LoVo (cell line): Measurements from ENCODE around the gene PLEKHG1.
A peak's percentile ranks its signal among the peaks of the same experiment; 100 is the strongest.

Source experiments
- DNase-seq: peaks from one replicate; pipeline ENCODE4 v3.0.0-alpha.2; 2016; ENCODE audit warnings: low spot score

PLEKHG1 gene

GRCh38 chr6:150599199-150600009, at the start of gene PLEKHG1:
Gene PLEKHG1 (plus strand): TSS chr6:150599885. CDS start chr6:150733682, 133,797 bp downstream.
- peak; percentile 83 for DNase-seq

DNA sequence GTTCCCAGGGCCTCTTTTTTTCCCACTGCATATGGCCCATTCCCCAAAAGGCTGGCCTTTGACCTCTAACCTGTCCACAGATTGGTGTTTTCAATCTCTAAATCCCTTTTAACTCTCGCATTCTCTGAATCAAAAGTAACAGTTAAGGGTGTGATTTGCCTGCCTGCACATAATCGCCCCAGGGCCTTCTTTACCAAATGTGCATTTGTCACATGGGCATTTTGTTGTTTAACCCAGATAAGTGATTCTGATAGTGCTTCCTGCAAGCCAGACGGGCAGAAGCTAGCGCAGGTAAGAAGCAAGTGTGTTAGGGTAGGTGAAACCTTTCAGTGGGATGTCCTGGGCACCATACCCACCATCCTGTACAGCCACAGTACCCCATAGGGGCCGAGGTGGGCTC, 49.4 kb upstream of the PLEKHG1 start:
- DNase-seq, result no peak

- no peak for DNase-seq
These were observed 42.6 kb upstream of the PLEKHG1 start for GRCh38 chr6:150557043-150557599.

- peak; percentile 46 for DNase-seq
These were observed 39.4 kb upstream of the PLEKHG1 start for GRCh38 chr6:150560004-150560883.

DNA sequence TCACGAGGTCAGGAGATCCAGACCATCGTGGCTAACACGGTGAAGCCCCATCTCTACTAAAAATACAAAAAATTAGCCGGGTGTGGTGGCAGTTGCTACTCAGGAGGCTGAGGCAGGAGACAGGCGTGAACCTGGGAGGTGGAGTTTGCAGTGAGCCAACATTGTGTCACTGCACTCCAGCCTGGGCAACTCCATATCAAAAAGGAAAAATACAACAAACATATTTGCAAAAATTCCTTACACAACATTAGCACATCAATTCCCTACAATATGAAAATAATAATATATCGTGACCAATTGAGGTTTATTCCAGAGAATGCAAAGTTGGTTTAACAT, 38.8 kb upstream of the PLEKHG1 start:
- no peak for DNase-seq

DNA sequence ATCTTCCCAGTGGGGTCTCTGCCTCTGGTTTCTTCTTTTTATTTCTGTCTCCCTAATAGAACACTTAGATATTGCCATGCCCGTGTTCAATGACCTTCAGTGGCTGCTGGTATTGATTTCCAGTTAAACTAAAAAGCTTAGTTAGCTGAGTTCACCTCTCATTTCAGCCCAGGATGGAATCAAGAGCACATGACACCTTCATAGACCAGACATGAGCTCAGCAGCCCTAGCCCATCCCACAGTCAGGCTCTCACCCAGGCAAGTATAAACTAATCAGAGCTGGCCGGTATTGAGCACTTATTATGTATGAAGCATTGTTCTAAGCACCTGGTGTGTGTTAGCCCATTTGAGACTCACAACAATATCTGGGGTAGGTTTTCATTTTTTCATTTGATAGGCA, 33.7 kb upstream of the PLEKHG1 start:
- DNase-seq, result no peak

DNA sequence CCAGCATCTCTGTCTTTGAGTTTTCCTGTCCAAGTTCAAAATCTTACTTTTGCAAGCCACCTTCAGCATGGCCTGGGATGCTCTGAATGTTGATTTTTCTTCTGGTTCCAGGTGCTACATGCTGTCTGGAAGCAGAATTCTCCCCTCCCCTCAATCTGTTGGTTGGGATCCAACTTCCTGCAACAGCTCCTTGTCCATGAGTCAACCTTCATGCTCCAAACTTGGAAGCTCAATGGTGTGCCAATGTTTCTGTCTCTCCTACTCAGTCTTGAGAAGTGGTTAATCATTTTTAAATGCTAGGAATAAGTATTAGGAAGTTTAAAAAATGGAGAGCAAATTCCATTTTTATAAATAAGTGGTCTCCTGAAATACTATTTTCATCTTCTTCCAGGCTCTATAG, 33.2 kb upstream of the PLEKHG1 start:
- DNase-seq, result peak; percentile 41

DNA sequence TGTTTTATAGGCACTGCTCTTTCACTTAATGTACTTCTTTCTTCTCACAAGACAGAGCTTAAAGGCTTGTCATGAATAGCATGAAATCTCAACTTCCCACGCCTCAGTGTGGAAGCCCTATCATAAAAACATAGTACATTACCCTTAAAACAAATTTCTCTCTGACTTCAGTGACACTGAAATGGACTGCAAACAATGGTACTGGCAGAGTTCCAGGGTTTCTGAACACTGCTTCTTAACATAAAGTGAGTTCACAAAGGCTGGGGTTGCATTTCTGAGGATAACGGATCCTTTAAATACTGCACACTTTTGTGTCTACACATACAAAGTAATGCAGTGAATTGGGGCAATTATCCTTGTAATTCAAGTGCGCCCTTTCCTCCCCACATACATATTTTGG, 32.3 kb upstream of the PLEKHG1 start:
- no peak for DNase-seq

DNA sequence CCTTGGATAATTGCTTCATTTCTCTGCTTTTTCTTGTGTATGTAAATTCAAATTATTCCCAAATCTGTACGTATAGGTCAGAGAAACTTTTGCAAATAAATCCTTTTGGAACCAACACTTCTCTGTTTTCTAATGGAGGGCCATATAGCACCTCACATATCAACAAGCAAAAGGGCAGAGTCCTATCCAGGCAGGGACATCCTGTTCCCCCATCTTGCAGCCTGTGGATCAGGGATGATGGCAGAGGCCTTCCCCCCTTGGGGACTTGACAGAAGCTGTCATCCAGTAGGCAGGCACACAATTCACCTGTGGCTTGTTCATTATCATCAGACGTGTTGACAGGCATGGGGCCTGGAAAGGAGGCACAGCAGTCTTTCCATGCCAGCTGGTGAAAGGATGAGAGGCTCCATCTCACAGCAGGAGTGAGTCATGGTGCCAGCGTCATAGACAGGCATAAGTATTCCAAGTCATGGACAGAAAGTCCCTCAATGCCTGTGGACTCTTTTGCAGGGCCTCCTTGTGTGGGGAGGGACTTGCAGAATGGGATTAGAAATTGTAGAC, 31.8 kb upstream of the PLEKHG1 start:
- DNase-seq, result no peak

- DNase-seq, result no peak
These were observed 31.1 kb upstream of the PLEKHG1 start for GRCh38 chr6:150568560-150568959.

- no peak for DNase-seq
These were observed 30.5 kb upstream of the PLEKHG1 start for GRCh38 chr6:150569161-150569560.

DNA sequence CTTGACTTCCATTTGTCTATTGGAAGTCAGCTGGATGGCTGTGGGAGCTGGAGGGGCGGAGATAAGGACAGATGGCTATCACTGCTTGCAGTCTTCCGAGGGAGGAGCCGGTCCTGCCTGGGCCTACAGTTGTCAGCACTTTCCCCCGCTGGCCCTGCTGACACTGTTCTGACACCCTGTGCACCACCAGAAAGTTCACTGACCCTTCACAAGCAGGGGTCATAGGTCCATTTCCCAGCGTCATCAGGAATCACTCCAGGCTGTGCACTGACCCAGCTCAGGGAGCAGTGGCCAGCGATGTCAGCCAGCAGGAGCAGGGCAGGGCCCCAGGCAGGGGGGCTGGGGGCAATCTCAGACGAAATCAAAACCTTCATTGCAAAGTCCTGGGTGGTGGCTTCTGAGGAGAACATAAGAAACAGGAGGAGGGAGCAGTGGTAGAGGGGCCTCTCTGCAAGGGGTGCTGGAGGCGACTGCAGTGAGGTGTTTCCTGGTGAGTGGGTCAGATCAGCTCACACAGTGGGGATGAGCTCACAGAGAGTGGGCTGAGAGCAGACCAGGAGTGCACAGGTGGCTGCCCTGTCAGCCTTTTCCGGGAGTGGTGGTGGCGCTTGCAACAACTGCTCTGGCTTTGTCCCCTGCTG, 26.5 kb upstream of the PLEKHG1 start:
- DNase-seq, result no peak

- DNase-seq, result no peak
These were observed 23.8 kb upstream of the PLEKHG1 start for GRCh38 chr6:150575836-150576235.

- DNase-seq, result no peak
These were observed 22.9 kb upstream of the PLEKHG1 start for GRCh38 chr6:150576651-150577226.

DNA sequence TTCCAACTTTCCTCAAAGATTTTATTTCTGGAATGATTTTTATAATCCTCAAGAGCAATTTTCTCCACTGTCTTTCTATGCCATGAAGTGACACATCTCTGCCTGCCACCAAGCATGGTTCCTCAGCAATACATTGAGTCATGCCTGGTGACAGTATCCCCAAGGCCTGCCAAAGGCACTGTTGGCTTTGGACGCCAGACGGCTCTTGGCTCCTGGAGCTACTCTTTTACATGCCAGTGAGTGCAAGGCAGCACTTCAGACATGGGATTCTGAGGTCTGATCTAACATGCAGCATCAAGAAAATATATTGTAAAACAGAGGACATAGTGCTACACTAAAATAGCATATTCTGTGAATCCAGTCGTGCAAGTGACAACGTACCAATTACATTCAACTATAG, 20.1 kb upstream of the PLEKHG1 start:
- no peak for DNase-seq

GRCh38 chr6:150580489-150580888, 19.2 kb upstream of the PLEKHG1 start:
- DNase-seq, result no peak

GRCh38 chr6:150584065-150584464, 15.6 kb upstream of the PLEKHG1 start:
- DNase-seq, result no peak

DNA sequence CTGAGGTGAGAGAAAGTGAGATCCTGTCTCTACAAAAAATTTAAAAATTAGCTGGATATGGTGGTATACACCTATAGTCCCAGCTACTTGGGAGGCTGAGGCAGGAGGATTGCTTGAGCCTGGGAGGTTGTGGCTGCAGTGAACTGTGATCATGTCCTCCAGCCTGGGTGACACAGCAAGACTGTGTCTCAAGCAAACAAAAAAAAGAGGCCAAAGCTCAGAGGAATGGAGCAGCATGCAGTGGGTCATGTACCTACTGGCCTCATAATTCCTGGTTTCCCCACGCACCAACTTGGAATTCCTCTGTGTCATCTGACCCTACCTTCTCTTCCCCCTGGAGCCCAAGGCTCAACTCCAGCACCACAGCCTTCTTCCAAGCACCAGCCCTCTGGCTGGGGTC, 15.1 kb upstream of the PLEKHG1 start:
- DNase-seq, result no peak

- DNase-seq, result no peak
These were observed 12.8 kb upstream of the PLEKHG1 start for GRCh38 chr6:150586850-150587359.

GRCh38 chr6:150587637-150588036, 12.0 kb upstream of the PLEKHG1 start:
- no peak for DNase-seq

GRCh38 chr6:150588888-150589499, 10.7 kb upstream of the PLEKHG1 start:
- DNase-seq, result no peak
